22Rv1 (cell line): ENCODE measurements around the gene TM9SF4.
"Not testable (repeated sequence)": the region's sequence is repeated elsewhere in the genome, so short reads cannot be mapped to it uniquely, and the experiment has no call there.

Experiments
- H3K27ac ChIP-seq: fragments of 450-650 bp; 2 replicates; pipeline ENCODE4 v1.5.1; 2017
- ZFX ChIP-seq: fragments of 450-650 bp; IDR thresholded peaks from 2 replicates; pipeline ENCODE4 v1.6.1; 2017; ENCODE audit warnings: antibody characterized with exemption, borderline replicate concordance
- TF ChIP-seq, protein P1 (sequence below): fragments of 450-650 bp; IDR thresholded peaks from 2 replicates; pipeline ENCODE4 v1.5.1; 2017; ENCODE audit warnings: mild to moderate bottlenecking

TM9SF4 gene

GRCh38 chr20:32112841-32113240 lies 3.3 kb downstream of the TM9SF4 start:
- TF ChIP-seq ZFX, result no peak
- TF ChIP-seq, protein P1, sequence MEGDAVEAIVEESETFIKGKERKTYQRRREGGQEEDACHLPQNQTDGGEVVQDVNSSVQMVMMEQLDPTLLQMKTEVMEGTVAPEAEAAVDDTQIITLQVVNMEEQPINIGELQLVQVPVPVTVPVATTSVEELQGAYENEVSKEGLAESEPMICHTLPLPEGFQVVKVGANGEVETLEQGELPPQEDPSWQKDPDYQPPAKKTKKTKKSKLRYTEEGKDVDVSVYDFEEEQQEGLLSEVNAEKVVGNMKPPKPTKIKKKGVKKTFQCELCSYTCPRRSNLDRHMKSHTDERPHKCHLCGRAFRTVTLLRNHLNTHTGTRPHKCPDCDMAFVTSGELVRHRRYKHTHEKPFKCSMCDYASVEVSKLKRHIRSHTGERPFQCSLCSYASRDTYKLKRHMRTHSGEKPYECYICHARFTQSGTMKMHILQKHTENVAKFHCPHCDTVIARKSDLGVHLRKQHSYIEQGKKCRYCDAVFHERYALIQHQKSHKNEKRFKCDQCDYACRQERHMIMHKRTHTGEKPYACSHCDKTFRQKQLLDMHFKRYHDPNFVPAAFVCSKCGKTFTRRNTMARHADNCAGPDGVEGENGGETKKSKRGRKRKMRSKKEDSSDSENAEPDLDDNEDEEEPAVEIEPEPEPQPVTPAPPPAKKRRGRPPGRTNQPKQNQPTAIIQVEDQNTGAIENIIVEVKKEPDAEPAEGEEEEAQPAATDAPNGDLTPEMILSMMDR, result no peak
- H3K27ac ChIP-seq, result no peak overlapping the region

DNA sequence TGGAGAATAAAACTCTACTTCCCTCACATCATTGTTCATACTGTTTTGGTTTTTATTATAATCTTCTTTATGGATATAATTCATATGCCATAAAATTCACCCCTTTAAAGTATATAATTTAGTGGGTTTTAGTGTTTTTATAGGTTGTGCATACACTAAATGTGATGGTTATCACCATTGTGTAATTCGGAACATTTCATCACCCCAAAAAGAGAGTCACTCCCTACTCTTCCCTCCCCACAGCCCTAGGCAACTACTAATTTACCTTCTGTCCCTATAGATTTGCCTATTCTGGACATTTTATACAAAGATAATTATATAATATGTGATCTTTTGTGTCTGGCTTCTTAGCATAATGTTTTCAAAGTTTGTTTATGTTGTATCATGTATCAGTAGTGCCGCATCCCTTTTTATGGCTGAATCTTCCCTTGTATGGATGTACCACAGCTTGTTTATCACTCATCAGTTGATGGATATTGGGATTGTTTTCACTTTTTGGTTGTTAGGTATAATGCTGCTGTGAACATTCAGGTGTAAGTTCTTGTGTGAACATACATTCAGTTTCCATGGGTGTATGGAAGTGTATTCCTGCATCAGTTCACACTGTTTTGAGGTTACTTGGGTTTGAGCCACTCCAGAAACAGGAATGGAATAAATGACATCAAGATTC lies 4.2 kb downstream of the TM9SF4 start:
- no peak for TF ChIP-seq ZFX
- TF ChIP-seq, protein P1, result no peak
- no peak overlapping the region for H3K27ac ChIP-seq

DNA sequence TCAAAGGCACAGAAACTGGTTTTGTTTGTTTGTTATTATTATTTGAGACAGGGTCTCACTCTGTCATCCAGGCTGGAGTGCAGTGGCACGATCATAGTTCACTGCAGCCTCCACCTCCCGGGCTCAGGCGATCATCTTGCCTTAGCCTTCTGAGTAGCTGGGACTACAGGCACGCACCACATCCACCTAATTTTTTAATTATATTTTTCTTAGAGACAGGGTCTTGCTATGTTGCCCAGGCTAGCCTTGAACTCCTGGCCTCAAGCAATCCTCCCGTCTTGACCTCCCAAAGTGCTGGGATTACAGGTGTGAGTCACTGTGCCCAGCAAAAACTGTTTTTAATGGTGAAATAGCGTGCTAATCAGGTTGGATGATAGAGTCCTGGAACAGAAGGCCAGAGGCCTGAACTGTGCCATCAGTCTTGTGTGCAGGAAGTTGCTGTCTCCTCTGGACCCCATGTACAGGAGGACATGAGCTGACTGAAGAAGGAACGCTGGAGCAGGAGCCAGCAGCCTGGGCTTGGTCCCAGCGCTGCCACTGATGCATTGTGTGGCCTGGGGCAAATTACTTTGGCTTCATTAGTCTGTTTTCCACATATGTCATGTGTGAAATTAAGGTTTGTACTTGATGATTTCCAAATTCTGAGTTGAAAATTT lies 4.9 kb downstream of the TM9SF4 start:
- TF ChIP-seq ZFX, result no peak
- TF ChIP-seq, protein P1, result no peak
- H3K27ac ChIP-seq, result no peak overlapping the region

DNA sequence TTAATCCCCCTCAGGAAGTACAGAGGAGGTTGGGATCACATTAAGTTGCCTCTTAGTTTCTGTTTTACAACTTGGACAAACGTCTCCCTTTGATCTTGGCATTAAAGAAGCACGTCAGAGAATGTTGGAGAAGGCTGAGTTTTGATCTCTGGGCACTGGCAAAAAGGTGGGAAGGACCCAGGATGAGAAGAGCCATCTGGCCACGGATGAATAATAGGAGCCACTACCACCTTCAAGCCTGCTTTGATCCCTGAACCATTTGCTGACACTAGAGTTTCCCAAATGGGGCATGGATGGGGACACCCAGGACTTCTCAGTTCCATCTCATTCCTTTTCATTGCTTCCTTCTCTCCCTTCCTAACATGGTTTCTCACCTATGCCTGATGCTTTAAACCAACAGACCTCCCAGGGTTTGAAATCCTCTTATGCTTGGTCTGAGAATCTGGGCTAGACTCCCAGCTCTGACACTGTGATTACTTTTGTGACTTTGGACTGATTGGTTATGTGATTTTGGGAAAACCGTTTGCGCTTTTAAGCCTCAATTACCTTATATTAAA lies 5.8 kb downstream of the TM9SF4 start:
- H3K27ac ChIP-seq, result no peak overlapping the region
- no peak for TF ChIP-seq ZFX
- TF ChIP-seq, protein P1, result no peak

GRCh38 chr20:32116079-32116521 lies 6.6 kb downstream of the TM9SF4 start:
- TF ChIP-seq, protein P1, result no peak
- no peak for TF ChIP-seq ZFX
- H3K27ac ChIP-seq, result no peak overlapping the region

DNA sequence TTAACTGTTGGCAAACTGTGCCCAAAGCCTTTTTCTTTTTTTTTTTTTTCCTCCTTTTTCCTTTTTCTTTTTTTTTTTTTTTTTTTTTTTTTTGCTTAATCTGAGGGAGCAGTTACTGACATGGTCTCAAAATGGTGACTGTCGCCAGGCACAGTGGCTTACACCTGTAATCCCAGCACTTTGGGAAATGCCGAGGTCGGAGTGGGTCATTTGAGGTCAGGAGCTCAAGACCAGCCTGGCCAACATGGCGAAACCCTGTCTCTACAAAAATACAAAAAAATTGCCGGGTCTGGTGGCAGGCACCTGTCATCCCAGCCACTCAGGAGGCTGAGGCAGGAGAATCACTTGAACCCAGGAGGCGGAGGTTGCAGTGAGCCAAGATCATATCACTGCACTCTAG lies 7.3 kb downstream of the TM9SF4 start:
- not testable (repeated sequence) for H3K27ac ChIP-seq

DNA sequence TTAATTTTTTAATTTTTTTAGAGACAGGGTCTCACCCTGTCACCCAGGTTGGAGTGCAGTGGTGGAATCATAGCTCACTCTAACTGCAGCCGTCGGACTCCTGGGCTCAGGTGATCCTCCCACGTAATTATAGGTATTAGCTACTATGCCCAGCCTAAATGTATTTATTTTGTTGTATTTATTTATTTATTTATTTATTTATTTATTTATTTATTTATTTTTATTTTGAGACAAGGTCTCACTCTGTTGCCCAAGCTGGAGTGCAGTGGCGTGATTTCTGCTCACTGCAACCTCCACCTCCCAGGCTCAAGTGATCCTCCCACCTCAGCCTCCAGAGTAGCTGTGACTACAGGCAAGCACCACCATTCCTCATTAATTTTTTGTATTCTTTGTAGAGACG lies 8.9 kb downstream of the TM9SF4 start:
- H3K27ac ChIP-seq, result not testable (repeated sequence)

DNA sequence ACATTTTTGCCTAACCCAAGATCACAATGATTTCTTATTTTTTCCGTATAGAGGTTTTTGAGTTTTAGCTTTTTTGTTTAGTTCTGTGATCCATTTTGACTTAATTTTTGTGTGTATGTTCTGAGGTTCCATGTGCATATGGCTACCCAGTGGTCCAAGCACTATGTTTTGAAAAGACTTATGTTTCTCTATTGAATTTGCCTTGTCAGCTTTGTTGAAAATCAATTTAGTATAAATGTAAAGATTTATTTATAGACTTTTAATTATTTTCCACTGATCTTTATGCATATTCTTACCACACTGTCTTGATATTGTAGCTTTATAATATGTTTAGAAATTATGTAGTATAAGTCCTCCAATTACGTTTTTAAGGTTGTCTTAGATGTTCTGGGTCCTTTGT lies 10.2 kb downstream of the TM9SF4 start:
- H3K27ac ChIP-seq, result no peak overlapping the region
- TF ChIP-seq, protein P1, result no peak
- no peak for TF ChIP-seq ZFX

- not testable (repeated sequence) for H3K27ac ChIP-seq
Measured at GRCh38 chr20:32121908-32122307, 12.4 kb downstream of the TM9SF4 start.
